Natural killer cell (primary cell): ENCODE data around the gene PLEKHG5. TPM values are rescaled to one million over a fixed set of nuclear protein-coding genes. Genes with fewer than 3 reads are reported as not detected.

Experiments used
- ATAC-seq, 3 donors: fragments of 150-1000 bp in 2 of 3; fragments of 200-7000 bp in 1 of 3; cut with Tn5 transposase; 1 replicate in 1 of 3; 2 replicates in 2 of 3; pipeline ENCODE4 v1.10.0; 2021; ENCODE audit warnings: mild to moderate bottlenecking in 2 of 3, moderate library complexity in 2 of 3
- DNase-seq, 2 donors: peaks; one replicate each; pipeline versions ENCODE4 v3.0.0 to v3.0.0-alpha.2; 2013 to 2021; ENCODE audit warnings: mixed read lengths in 1 of 2
- H3K27ac ChIP-seq: one replicate; pipeline ENCODE4 v1.5.1; 2013; ENCODE audit warnings: mild to moderate bottlenecking, low read length
- H3K27me3 ChIP-seq: one replicate; pipeline ENCODE4 v1.6.1; 2013; ENCODE audit warnings: low read length; ENCODE audit not compliant: control insufficient read depth, insufficient read depth
- H3K36me3 ChIP-seq: one replicate; pipeline ENCODE4 v1.6.1; 2013; ENCODE audit warnings: low read length; ENCODE audit not compliant: control insufficient read depth, insufficient read depth
- H3K4me1 ChIP-seq: one replicate; pipeline ENCODE4 v1.6.1; 2013; ENCODE audit warnings: low read length; ENCODE audit not compliant: control insufficient read depth, insufficient read depth
- H3K4me3 ChIP-seq: one replicate; pipeline ENCODE4 v1.5.1; 2013; ENCODE audit warnings: low read length
- H3K9me3 ChIP-seq: one replicate; pipeline ENCODE4 v1.6.1; 2013; ENCODE audit warnings: low read length; ENCODE audit not compliant: control insufficient read depth, insufficient read depth
- H3K27ac Mint-ChIP-seq, 2 donors: one replicate each; pipeline ENCODE4 v1.8.0; 2022; ENCODE audit warnings: mild to moderate bottlenecking in 2 of 2, mixed read lengths in 2 of 2, moderate library complexity in 1 of 2
- H3K27me3 Mint-ChIP-seq, 2 donors: one replicate each; pipeline ENCODE4 v1.8.0; 2022; ENCODE audit warnings: low read depth in 2 of 2, mixed read lengths in 2 of 2
- H3K36me3 Mint-ChIP-seq: one replicate; pipeline ENCODE4 v1.8.0; 2022; ENCODE audit warnings: mixed read lengths
- H3K4me1 Mint-ChIP-seq, 2 donors: one replicate each; pipeline ENCODE4 v1.8.0; 2022; ENCODE audit warnings: mixed read lengths in 2 of 2
- H3K4me3 Mint-ChIP-seq: one replicate; pipeline ENCODE4 v1.8.0; 2022; ENCODE audit warnings: mild to moderate bottlenecking, moderate library complexity, mixed read lengths
- H3K9me3 Mint-ChIP-seq, 2 donors: one replicate each; pipeline ENCODE4 v1.8.0; 2022; ENCODE audit warnings: mixed read lengths in 2 of 2
- CTCF ChIP-seq: fragments of 200-600 bp; IDR thresholded peaks from one replicate; pipeline ENCODE4 v1.8.0; 2022; ENCODE audit warnings: antibody characterized with exemption
- WGBS: methylation state at CpG from one replicate; pipeline ENCODE4 v1.1.7; 2013; ENCODE audit warnings: missing lambda C conversion rate; ENCODE audit not compliant: insufficient coverage; 5-methylcytosine and 5-hydroxymethylcytosine counted together
- intact Hi-C: fragments of 100-400 bp; cut with micrococcal nuclease; formaldehyde crosslinking; loops from one replicate; pipeline ENCODE4 v1.14.2; 2022
- total RNA-seq, 4 donors: library from RNA; stranded (reverse); fragments of 120-200 nt in 1 of 4; gene quantifications; one replicate each; pipeline versions ENCODE4 v1.2.3 to v1.2.4, GENCODE V29; 2013 to 2022

Gene PLEKHG5
- total RNA-seq, 3 donors from 2014 or later (not counting 1 experiment from before 2014, with no cell fraction given), result 0.16 to 1.1 (median 0.54) TPM

GRCh38 chr1:6465461-6466005 is 25.9 kb downstream of the PLEKHG5 start:
- peaks cover 0 to 11% of the 10 kb centered on the region in 2 donors for H3K27me3 Mint-ChIP-seq
- H3K4me1 Mint-ChIP-seq, result peaks cover 10 to 22% of the 10 kb centered on the region in 2 donors
- H3K36me3 Mint-ChIP-seq, result no peaks in the 10 kb centered on the region
- no peak for TF ChIP-seq CTCF
- peaks cover 49% of the 10 kb centered on the region for H3K4me1 ChIP-seq
- peak overlapping the region; percentile 77 for H3K4me3 Mint-ChIP-seq
- H3K27ac Mint-ChIP-seq, result peak overlapping the region in 1 of 2 donors; percentile 79
- H3K27ac ChIP-seq, result peak overlapping the region; percentile 82
- H3K9me3 Mint-ChIP-seq, result no peaks in the 10 kb centered on the region
- H3K36me3 ChIP-seq, result peaks cover 7% of the 10 kb centered on the region
- H3K9me3 ChIP-seq, result no peaks in the 10 kb centered on the region
- WGBS, result 3% methylated on average over 21 of the region's 21 CpGs
- DNase-seq, result peak in 1 of 2 donors; percentile 70
- intact Hi-C loops, result no loop called here
- ATAC-seq, result peak in 2 of 3 donors; percentile 15 to 23
- H3K4me3 ChIP-seq, result peak overlapping the region; percentile 72
- no peaks in the 10 kb centered on the region for H3K27me3 ChIP-seq

- H3K4me3 ChIP-seq, result peak overlapping the region; percentile 72
- Mint-ChIP-seq H3K27ac (peak overlapping the region; percentile 71 to 79), H3K27me3 (peaks cover 0 to 11% of the 10 kb centered on the region in 2 donors), H3K9me3 (no peaks in the 10 kb centered on the region), H3K4me3 (peak overlapping the region; percentile 82), H3K36me3 (no peaks in the 10 kb centered on the region), H3K4me1 (peaks cover 12 to 29% of the 10 kb centered on the region in 2 donors)
- intact Hi-C loops, result no loop called here
- H3K36me3 ChIP-seq, result peaks cover 7% of the 10 kb centered on the region
- ATAC-seq, result no peak
- DNase-seq, result no peak
- H3K9me3 ChIP-seq, result no peaks in the 10 kb centered on the region
- H3K27me3 ChIP-seq, result no peaks in the 10 kb centered on the region
- TF ChIP-seq CTCF, result no peak
- H3K27ac ChIP-seq, result peak overlapping the region; percentile 82
- WGBS, result 73% methylated on average over 5 of the region's 5 CpGs
- peaks cover 55% of the 10 kb centered on the region for H3K4me1 ChIP-seq
These were observed 26.6 kb downstream of the PLEKHG5 start for GRCh38 chr1:6464915-6465314.

DNA sequence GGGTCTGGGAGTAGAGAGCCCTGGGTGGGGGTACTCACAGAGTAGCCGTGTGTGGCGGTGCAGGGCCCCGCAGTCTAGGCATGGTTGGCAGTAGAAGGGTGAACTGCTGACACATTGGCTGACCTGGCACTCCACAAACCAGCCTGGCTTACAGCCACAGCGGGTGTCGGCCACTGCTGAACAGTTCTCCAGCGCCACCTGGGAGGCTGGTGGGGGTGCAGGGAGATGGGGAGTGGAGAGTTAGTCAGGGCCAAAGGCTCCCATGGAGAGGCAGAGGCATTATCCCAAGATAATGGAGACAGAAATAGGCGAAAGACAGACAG is 27.0 kb downstream of the PLEKHG5 start:
- TF ChIP-seq CTCF, result no peak
- peak overlapping the region; percentile 82 for H3K4me3 Mint-ChIP-seq
- H3K27me3 ChIP-seq, result no peaks in the 10 kb centered on the region
- H3K27me3 Mint-ChIP-seq, result peaks cover 0 to 11% of the 10 kb centered on the region in 2 donors
- H3K4me3 ChIP-seq, result no peak overlapping the region
- no peak overlapping the region for H3K27ac ChIP-seq
- H3K36me3 ChIP-seq, result peaks cover 7% of the 10 kb centered on the region
- H3K36me3 Mint-ChIP-seq, result no peaks in the 10 kb centered on the region
- intact Hi-C loops, result no loop called here
- peaks cover 16 to 33% of the 10 kb centered on the region in 2 donors for H3K4me1 Mint-ChIP-seq
- no peaks in the 10 kb centered on the region for H3K9me3 Mint-ChIP-seq
- H3K27ac Mint-ChIP-seq, result peak overlapping the region; percentile 71 to 79
- no peak for ATAC-seq
- 81% methylated on average over 7 of the region's 7 CpGs for WGBS
- H3K4me1 ChIP-seq, result peaks cover 60% of the 10 kb centered on the region
- peak in 1 of 2 donors; percentile 62 for DNase-seq
- no peaks in the 10 kb centered on the region for H3K9me3 ChIP-seq

GRCh38 chr1:6463120-6463412 is 28.4 kb downstream of the PLEKHG5 start:
- no peaks in the 10 kb centered on the region for H3K36me3 Mint-ChIP-seq
- H3K9me3 ChIP-seq, result no peaks in the 10 kb centered on the region
- H3K36me3 ChIP-seq, result peaks cover 7% of the 10 kb centered on the region
- peak overlapping the region in 1 of 2 donors; percentile 51 for H3K27ac Mint-ChIP-seq
- peak overlapping the region; percentile 40 for H3K4me3 Mint-ChIP-seq
- ATAC-seq, result no peak
- H3K4me3 ChIP-seq, result no peak overlapping the region
- intact Hi-C loops, result no loop called here
- DNase-seq, result no peak
- H3K27me3 ChIP-seq, result no peaks in the 10 kb centered on the region
- TF ChIP-seq CTCF, result no peak
- 75% methylated on average over 1 of the region's 1 CpG for WGBS
- no peaks in the 10 kb centered on the region for H3K9me3 Mint-ChIP-seq
- H3K4me1 Mint-ChIP-seq, result peaks cover 19 to 35% of the 10 kb centered on the region in 2 donors
- H3K27ac ChIP-seq, result no peak overlapping the region
- H3K4me1 ChIP-seq, result peaks cover 61% of the 10 kb centered on the region
- H3K27me3 Mint-ChIP-seq, result peaks cover 0 to 11% of the 10 kb centered on the region in 2 donors
